ENCODE measurements around the gene ZBTB46.

The ZBTB46 gene

GRCh38 chr20:63778034-63778752 lies 52.9 kb downstream of the ZBTB46 start:
- TF ChIP-seq POLR2AphosphoS5 (IDR thresholded peaks at IDR 0.05; ENCODE audit: low read depth, low read length) (no peak), SIN3A (IDR thresholded peaks at IDR 0.05; ENCODE audit: borderline replicate concordance, insufficient read depth, low read length) (no peak), REST (IDR thresholded peaks at IDR 0.05; ENCODE audit: insufficient read depth in 1 of 2, low read depth in 2 of 2, low read length in 2 of 2) (no peak)

- TF ChIP-seq SIN3A (IDR thresholded peaks at IDR 0.05; ENCODE audit: borderline replicate concordance, insufficient read depth, low read length), result no peak
Observed at GRCh38 chr20:63777614-63778013, 53.5 kb downstream of the ZBTB46 start.

- TF ChIP-seq FOXP2 (optimal IDR thresholded peaks at IDR 0.05; ENCODE audit: borderline replicate concordance, extremely low read depth, extremely low read length, insufficient read depth) (peak; percentile 12), TAF1 (IDR thresholded peaks at IDR 0.05; ENCODE audit: borderline replicate concordance, insufficient read depth, low read length) (no peak)
Observed at GRCh38 chr20:63775096-63775978, 55.7 kb downstream of the ZBTB46 start.

DNA sequence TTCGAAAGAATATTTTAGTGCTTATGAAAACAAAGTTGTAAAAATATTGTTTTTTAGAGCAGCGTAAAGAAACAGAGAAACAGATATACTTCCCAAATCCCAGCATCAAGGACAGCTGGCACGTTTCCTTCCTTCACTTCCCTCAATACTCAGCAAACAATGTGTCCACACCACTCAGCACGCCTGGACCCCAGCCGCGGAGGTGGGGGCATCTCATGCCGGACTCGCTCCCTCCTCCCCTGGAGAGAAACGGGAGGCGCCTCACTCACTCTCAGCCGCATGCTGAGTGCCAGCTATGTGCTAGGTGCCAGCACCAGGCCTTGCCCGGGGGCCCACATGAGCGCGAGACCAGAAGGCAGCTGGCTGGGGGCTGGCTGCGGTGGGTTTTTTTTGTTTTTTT lies 56.8 kb downstream of the ZBTB46 start:
- no peak for TF ChIP-seq REST (IDR thresholded peaks at IDR 0.05; ENCODE audit: insufficient read depth in 1 of 2, low read depth in 2 of 2, low read length in 2 of 2)
- TF ChIP-seq TAF1 (IDR thresholded peaks at IDR 0.05; ENCODE audit: borderline replicate concordance, insufficient read depth, low read length), result no peak
- TF ChIP-seq POLR2AphosphoS5 (IDR thresholded peaks at IDR 0.05; ENCODE audit: low read depth, low read length), result no peak

- no peak for TF ChIP-seq TAF1 (IDR thresholded peaks at IDR 0.05; ENCODE audit: borderline replicate concordance, insufficient read depth, low read length)
- no peak for TF ChIP-seq POLR2AphosphoS5 (IDR thresholded peaks at IDR 0.05; ENCODE audit: low read depth, low read length)
- TF ChIP-seq SIN3A (IDR thresholded peaks at IDR 0.05; ENCODE audit: borderline replicate concordance, insufficient read depth, low read length), result no peak
- no peak for TF ChIP-seq FOXP2 (optimal IDR thresholded peaks at IDR 0.05; ENCODE audit: borderline replicate concordance, extremely low read depth, extremely low read length, insufficient read depth)
- no peak for TF ChIP-seq REST (IDR thresholded peaks at IDR 0.05; ENCODE audit: insufficient read depth in 1 of 2, low read depth in 2 of 2, low read length in 2 of 2)
Observed at GRCh38 chr20:63773571-63774241, 57.4 kb downstream of the ZBTB46 start.
